ENCODE measurements around the gene SPTB.

Gene SPTB

GRCh38 chr14:64856529-64857445, 22.9 kb downstream of the SPTB start:
- Histone ChIP-seq H3K36me3 (ENCODE audit: control insufficient read depth in 1 of 2, insufficient read depth in 2 of 2, low read length in 2 of 2) (no peaks in the 10 kb centered on the region), H3K27me3 (ENCODE audit: control insufficient read depth in 1 of 2, insufficient read depth in 2 of 2, low read length in 2 of 2) (peaks cover 3% of the 10 kb centered on the region in 2 donors), H3K27ac (ENCODE audit: low read depth, low read length) (no peak overlapping the region), H3K9me3 (ENCODE audit: control insufficient read depth in 1 of 2, low read length in 2 of 2) (no peaks in the 10 kb centered on the region), H3K4me3 (ENCODE audit: low read depth in 1 of 2, low read length in 2 of 2) (no peak overlapping the region), H3K9ac (ENCODE audit: low read depth in 1 of 2, low read length in 2 of 2) (no peak overlapping the region), H3K4me1 (ENCODE audit: control insufficient read depth in 1 of 2, insufficient read depth in 2 of 2, low read length in 2 of 2) (no peaks in the 10 kb centered on the region)

GRCh38 chr14:64855721-64856528, 23.8 kb downstream of the SPTB start:
- Histone ChIP-seq H3K4me3 (ENCODE audit: low read depth in 1 of 2, low read length in 2 of 2) (no peak overlapping the region), H3K4me1 (ENCODE audit: control insufficient read depth in 1 of 2, insufficient read depth in 2 of 2, low read length in 2 of 2) (no peaks in the 10 kb centered on the region), H3K27me3 (ENCODE audit: control insufficient read depth in 1 of 2, insufficient read depth in 2 of 2, low read length in 2 of 2) (peaks cover 3% of the 10 kb centered on the region in 2 donors), H3K27ac (ENCODE audit: low read depth, low read length) (no peak overlapping the region), H3K36me3 (ENCODE audit: control insufficient read depth in 1 of 2, insufficient read depth in 2 of 2, low read length in 2 of 2) (no peaks in the 10 kb centered on the region), H3K9ac (ENCODE audit: low read depth in 1 of 2, low read length in 2 of 2) (no peak overlapping the region), H3K9me3 (ENCODE audit: control insufficient read depth in 1 of 2, low read length in 2 of 2) (no peaks in the 10 kb centered on the region)

DNA sequence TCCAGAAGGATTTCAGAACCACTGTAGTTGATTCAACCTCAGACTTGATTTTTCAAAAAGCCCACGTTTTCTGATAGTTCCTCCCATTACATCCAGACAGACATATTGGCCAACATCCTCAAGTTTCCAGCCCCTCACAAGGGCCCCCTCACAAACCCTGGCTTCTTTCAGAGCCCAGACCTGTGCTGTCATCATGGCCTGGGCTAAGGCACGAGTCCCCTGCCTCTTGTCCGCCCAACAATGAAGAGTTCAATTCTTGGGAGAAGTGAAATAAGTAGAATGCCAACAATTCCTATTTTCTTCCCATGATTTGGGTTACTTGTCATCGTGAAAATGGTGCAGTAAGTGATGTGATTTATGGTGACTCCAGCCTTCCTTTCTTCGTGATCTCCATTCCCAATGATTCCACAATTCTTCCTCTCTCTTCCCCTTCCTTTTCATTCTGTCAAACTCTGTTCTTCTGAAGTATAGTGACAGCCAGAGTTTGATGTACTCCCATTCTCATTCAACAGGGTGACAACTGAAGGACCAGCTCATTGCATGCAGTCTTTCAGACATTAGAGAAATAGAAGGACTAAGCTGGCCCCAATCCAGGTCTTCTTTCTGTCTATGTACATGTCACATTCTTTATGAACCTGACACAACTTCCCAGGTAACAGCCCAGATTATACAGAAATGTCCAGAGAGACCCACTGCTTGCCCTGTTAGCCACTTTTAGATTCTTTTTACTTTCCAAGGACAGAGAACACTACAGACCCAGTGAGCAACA, 29.2 kb downstream of the SPTB start:
- no peaks in the 10 kb centered on the region for H3K4me1 ChIP-seq (ENCODE audit: control insufficient read depth in 1 of 2, insufficient read depth in 2 of 2, low read length in 2 of 2)

GRCh38 chr14:64849940-64850339, 29.8 kb downstream of the SPTB start:
- H3K27me3 ChIP-seq (ENCODE audit: control insufficient read depth in 1 of 2, insufficient read depth in 2 of 2, low read length in 2 of 2), result peaks cover 9 to 13% of the 10 kb centered on the region in 2 donors
- no peaks in the 10 kb centered on the region for H3K9me3 ChIP-seq (ENCODE audit: control insufficient read depth in 1 of 2, low read length in 2 of 2)
- no peak overlapping the region for H3K27ac ChIP-seq (ENCODE audit: low read depth, low read length)
- no peaks in the 10 kb centered on the region for H3K36me3 ChIP-seq (ENCODE audit: control insufficient read depth in 1 of 2, insufficient read depth in 2 of 2, low read length in 2 of 2)
- no peak overlapping the region for H3K4me3 ChIP-seq (ENCODE audit: low read depth in 1 of 2, low read length in 2 of 2)
- H3K9ac ChIP-seq (ENCODE audit: low read depth in 1 of 2, low read length in 2 of 2), result no peak overlapping the region
- no peaks in the 10 kb centered on the region for H3K4me1 ChIP-seq (ENCODE audit: control insufficient read depth in 1 of 2, insufficient read depth in 2 of 2, low read length in 2 of 2)

More for the DNA sequence above, 29.2 kb downstream of the SPTB start:
- Histone ChIP-seq H3K9ac (ENCODE audit: low read depth in 1 of 2, low read length in 2 of 2) (no peak overlapping the region), H3K27ac (ENCODE audit: low read depth, low read length) (no peak overlapping the region), H3K9me3 (ENCODE audit: control insufficient read depth in 1 of 2, low read length in 2 of 2) (no peaks in the 10 kb centered on the region), H3K36me3 (ENCODE audit: control insufficient read depth in 1 of 2, insufficient read depth in 2 of 2, low read length in 2 of 2) (no peaks in the 10 kb centered on the region), H3K27me3 (ENCODE audit: control insufficient read depth in 1 of 2, insufficient read depth in 2 of 2, low read length in 2 of 2) (peaks cover 3 to 7% of the 10 kb centered on the region in 2 donors), H3K4me3 (ENCODE audit: low read depth in 1 of 2, low read length in 2 of 2) (no peak overlapping the region)

DNA sequence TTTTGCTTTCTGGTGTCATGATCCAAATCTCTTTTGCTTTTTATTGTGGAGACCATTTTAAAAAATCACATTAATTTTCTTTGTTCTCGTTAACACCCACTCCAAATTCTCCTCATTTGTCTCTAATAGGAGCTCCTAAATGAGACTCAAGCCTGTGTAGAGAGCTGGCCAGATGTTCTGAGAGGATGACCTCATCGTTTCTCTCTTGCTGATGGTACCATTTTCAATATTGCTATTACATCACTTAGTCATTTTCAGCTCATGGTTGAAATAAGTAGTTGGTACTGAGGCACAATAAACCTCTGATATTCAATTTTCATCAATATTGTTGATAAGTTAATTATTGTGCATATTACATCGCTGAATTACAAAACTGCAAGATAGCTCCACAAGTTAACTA, 31.5 kb downstream of the SPTB start:
- no peak overlapping the region for H3K4me3 ChIP-seq (ENCODE audit: low read depth in 1 of 2, low read length in 2 of 2)
- H3K9me3 ChIP-seq (ENCODE audit: control insufficient read depth in 1 of 2, low read length in 2 of 2), result no peaks in the 10 kb centered on the region
- H3K27ac ChIP-seq (ENCODE audit: low read depth, low read length), result no peak overlapping the region
- H3K27me3 ChIP-seq (ENCODE audit: control insufficient read depth in 1 of 2, insufficient read depth in 2 of 2, low read length in 2 of 2), result peaks cover 14 to 22% of the 10 kb centered on the region in 2 donors
- H3K9ac ChIP-seq (ENCODE audit: low read depth in 1 of 2, low read length in 2 of 2), result no peak overlapping the region
- no peaks in the 10 kb centered on the region for H3K4me1 ChIP-seq (ENCODE audit: control insufficient read depth in 1 of 2, insufficient read depth in 2 of 2, low read length in 2 of 2)
- H3K36me3 ChIP-seq (ENCODE audit: control insufficient read depth in 1 of 2, insufficient read depth in 2 of 2, low read length in 2 of 2), result no peaks in the 10 kb centered on the region

DNA sequence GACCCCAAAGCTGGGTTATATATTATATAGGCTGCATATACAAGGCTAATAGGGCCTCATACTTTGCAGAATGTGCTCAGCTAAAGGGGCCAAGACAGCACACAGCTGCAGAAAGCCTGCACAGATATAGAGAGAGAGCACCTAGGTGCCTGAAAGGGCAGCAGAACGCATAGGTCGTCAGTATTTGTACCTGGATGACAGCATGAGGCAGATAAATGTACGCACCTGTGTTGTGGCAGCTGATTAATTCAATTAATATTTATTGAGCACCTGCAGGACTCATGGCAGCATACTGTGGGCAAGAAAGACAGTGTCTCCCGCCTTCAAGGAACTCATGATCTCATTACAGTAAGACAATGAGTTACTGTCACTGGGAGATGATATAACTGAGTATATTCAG, 33.4 kb downstream of the SPTB start:
- Histone ChIP-seq H3K4me1 (ENCODE audit: control insufficient read depth in 1 of 2, insufficient read depth in 2 of 2, low read length in 2 of 2) (no peaks in the 10 kb centered on the region), H3K27ac (ENCODE audit: low read depth, low read length) (no peak overlapping the region), H3K36me3 (ENCODE audit: control insufficient read depth in 1 of 2, insufficient read depth in 2 of 2, low read length in 2 of 2) (no peaks in the 10 kb centered on the region), H3K4me3 (ENCODE audit: low read depth in 1 of 2, low read length in 2 of 2) (no peak overlapping the region), H3K27me3 (ENCODE audit: control insufficient read depth in 1 of 2, insufficient read depth in 2 of 2, low read length in 2 of 2) (peaks cover 14 to 22% of the 10 kb centered on the region in 2 donors), H3K9ac (ENCODE audit: low read depth in 1 of 2, low read length in 2 of 2) (no peak overlapping the region), H3K9me3 (ENCODE audit: control insufficient read depth in 1 of 2, low read length in 2 of 2) (no peaks in the 10 kb centered on the region)

GRCh38 chr14:64845878-64846277, 33.8 kb downstream of the SPTB start:
- Histone ChIP-seq H3K4me3 (ENCODE audit: low read depth in 1 of 2, low read length in 2 of 2) (no peak overlapping the region), H3K9ac (ENCODE audit: low read depth in 1 of 2, low read length in 2 of 2) (no peak overlapping the region), H3K36me3 (ENCODE audit: control insufficient read depth in 1 of 2, insufficient read depth in 2 of 2, low read length in 2 of 2) (no peaks in the 10 kb centered on the region), H3K4me1 (ENCODE audit: control insufficient read depth in 1 of 2, insufficient read depth in 2 of 2, low read length in 2 of 2) (no peaks in the 10 kb centered on the region), H3K27ac (ENCODE audit: low read depth, low read length) (no peak overlapping the region), H3K9me3 (ENCODE audit: control insufficient read depth in 1 of 2, low read length in 2 of 2) (no peaks in the 10 kb centered on the region), H3K27me3 (ENCODE audit: control insufficient read depth in 1 of 2, insufficient read depth in 2 of 2, low read length in 2 of 2) (peaks cover 14 to 22% of the 10 kb centered on the region in 2 donors)

GRCh38 chr14:64844969-64845536, 34.7 kb downstream of the SPTB start:
- peaks cover 11 to 22% of the 10 kb centered on the region in 2 donors for H3K27me3 ChIP-seq (ENCODE audit: control insufficient read depth in 1 of 2, insufficient read depth in 2 of 2, low read length in 2 of 2)

DNA sequence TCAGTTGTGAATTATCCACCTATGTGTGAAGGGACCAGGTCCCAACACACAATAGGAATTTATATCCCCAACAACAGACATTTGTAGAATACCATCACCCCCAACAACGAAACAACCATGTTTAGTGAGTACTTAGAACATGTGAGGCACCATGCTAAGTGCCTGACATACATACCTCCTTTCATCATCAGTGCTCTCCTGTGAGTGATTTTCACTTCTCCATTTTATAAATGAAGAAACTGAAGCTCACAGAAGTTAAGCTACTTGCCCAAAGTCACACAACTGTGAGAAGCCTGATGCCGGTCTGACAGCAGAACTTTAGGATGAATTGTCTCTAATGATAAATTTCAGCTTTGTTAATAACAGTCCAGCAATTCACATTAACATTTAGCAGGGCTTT, 35.4 kb downstream of the SPTB start:
- Histone ChIP-seq H3K9ac (ENCODE audit: low read depth in 1 of 2, low read length in 2 of 2) (no peak overlapping the region), H3K9me3 (ENCODE audit: control insufficient read depth in 1 of 2, low read length in 2 of 2) (no peaks in the 10 kb centered on the region), H3K4me3 (ENCODE audit: low read depth in 1 of 2, low read length in 2 of 2) (no peak overlapping the region), H3K27me3 (ENCODE audit: control insufficient read depth in 1 of 2, insufficient read depth in 2 of 2, low read length in 2 of 2) (peaks cover 11 to 22% of the 10 kb centered on the region in 2 donors), H3K36me3 (ENCODE audit: control insufficient read depth in 1 of 2, insufficient read depth in 2 of 2, low read length in 2 of 2) (no peaks in the 10 kb centered on the region), H3K4me1 (ENCODE audit: control insufficient read depth in 1 of 2, insufficient read depth in 2 of 2, low read length in 2 of 2) (no peaks in the 10 kb centered on the region), H3K27ac (ENCODE audit: low read depth, low read length) (no peak overlapping the region)

More at GRCh38 chr14:64844969-64845536, 34.7 kb downstream of the SPTB start:
- Histone ChIP-seq H3K27ac (ENCODE audit: low read depth, low read length) (no peak overlapping the region), H3K9ac (ENCODE audit: low read depth in 1 of 2, low read length in 2 of 2) (no peak overlapping the region), H3K4me1 (ENCODE audit: control insufficient read depth in 1 of 2, insufficient read depth in 2 of 2, low read length in 2 of 2) (no peaks in the 10 kb centered on the region), H3K4me3 (ENCODE audit: low read depth in 1 of 2, low read length in 2 of 2) (no peak overlapping the region), H3K9me3 (ENCODE audit: control insufficient read depth in 1 of 2, low read length in 2 of 2) (no peaks in the 10 kb centered on the region), H3K36me3 (ENCODE audit: control insufficient read depth in 1 of 2, insufficient read depth in 2 of 2, low read length in 2 of 2) (no peaks in the 10 kb centered on the region)
